GM12878 (cell line): Measurements from ENCODE around the gene ARID3B.

Experiments
- ASH2L ChIP-seq: fragments of 300-600, 200-600 bp; sonication (generic); IDR thresholded peaks from 2 replicates; pipeline ENCODE4 v1.6.1; 2017; ENCODE audit warnings: low read depth, mild to moderate bottlenecking, borderline replicate concordance
- BMI1 ChIP-seq: fragments of 450-650 bp; IDR thresholded peaks from 2 replicates; pipeline ENCODE4 v1.6.1; 2016; ENCODE audit warnings: mild to moderate bottlenecking, moderate library complexity, borderline replicate concordance
- CTCF ChIP-seq, 3 experiments: IDR thresholded peaks in 2 of 3; conservative IDR thresholded peaks in 1 of 3; 2 replicates each; pipeline ENCODE4 v1.5.1; 2011; ENCODE audit warnings: low read depth in 3 of 3, low read length in 3 of 3, mild to moderate bottlenecking in 3 of 3, control low read depth in 2 of 3, moderate library complexity in 2 of 3, inconsistent platforms in 1 of 3, mixed read lengths in 1 of 3; ENCODE audit not compliant: control insufficient read depth in 2 of 3, insufficient read depth in 1 of 3; ENCODE audit errors: extremely low read depth in 1 of 3
- ESRRA ChIP-seq: IDR thresholded peaks from 2 replicates; pipeline ENCODE4 v1.6.1; 2012; ENCODE audit warnings: mild to moderate bottlenecking, low read length, improper control_type of control experiment
- FOXK2 ChIP-seq: fragments of 450-650 bp; IDR thresholded peaks from 2 replicates; pipeline ENCODE4 v1.6.1; 2017; ENCODE audit warnings: mild to moderate bottlenecking, moderate library complexity
- RFX5 ChIP-seq: IDR thresholded peaks from 2 replicates; pipeline ENCODE4 v1.6.1; 2011; ENCODE audit warnings: low read depth, low read length, improper control_type of control experiment
- SMC3 ChIP-seq: IDR thresholded peaks from 2 replicates; pipeline ENCODE4 v1.6.1; 2011; ENCODE audit warnings: low read length, improper control_type of control experiment, borderline replicate concordance
- TARDBP ChIP-seq: IDR thresholded peaks from 2 replicates; pipeline ENCODE4 v1.6.1; 2016; ENCODE audit warnings: borderline replicate concordance

DNA sequence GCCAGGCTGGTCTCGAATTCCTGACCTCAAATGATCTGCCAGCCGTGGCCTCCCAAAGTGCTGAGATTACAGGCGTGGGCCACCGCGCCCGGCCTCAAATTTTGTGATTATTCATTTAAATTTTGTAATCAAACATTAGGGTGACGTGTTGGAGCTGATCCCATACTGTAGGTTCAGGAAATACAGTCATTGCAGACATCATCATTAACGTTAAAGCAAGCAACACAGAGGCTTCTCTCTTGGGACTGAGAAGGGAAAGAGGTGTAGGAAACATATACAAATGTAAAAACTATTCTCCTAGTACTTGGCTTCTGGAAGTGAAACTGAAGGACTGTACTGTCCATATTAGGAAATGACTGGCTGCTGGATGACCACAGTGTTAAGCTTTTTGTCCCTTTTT is 11.1 kb upstream of the ARID3B start:
- TF ChIP-seq RFX5 (no peak), CTCF (IDR thresholded peaks at IDR 0.05 in 2 of 3, conservative IDR thresholded peaks at IDR 0.05 in 1 of 3; ENCODE audit: control insufficient read depth in 2 of 3, extremely low read depth in 1 of 3, insufficient read depth in 1 of 3, low read depth in 3 of 3, low read length in 3 of 3) (no peak), TARDBP (no peak), BMI1 (no peak), FOXK2 (no peak), ASH2L (no peak), SMC3 (no peak), ESRRA (no peak)
